Measurements from ENCODE around the gene WNT7B. TPM values are rescaled to one million over a fixed set of nuclear protein-coding genes. Genes with fewer than 3 reads are reported as not detected.

Gene WNT7B
- total RNA-seq, 1 experiment from 2014 or later = 0.33 TPM

GRCh38 chr22:45887202-45888131 lies 89.5 kb downstream of the WNT7B start:
- Mint-ChIP-seq H3K27me3 (ENCODE audit: low read depth) (peaks cover 2% of the 10 kb centered on the region), H3K4me3 (no peak overlapping the region), H3K27ac (no peak overlapping the region), H3K4me1 (no peaks in the 10 kb centered on the region), H3K9me3 (no peaks in the 10 kb centered on the region), H3K36me3 (no peaks in the 10 kb centered on the region)
- CTCF ChIA-PET = no interaction called here
- POLR2A ChIA-PET = no interaction called here
- DNase-seq (ENCODE audit: low spot score) = peak; percentile 6
- ATAC-seq = no peak
- TF ChIP-seq, protein P1, sequence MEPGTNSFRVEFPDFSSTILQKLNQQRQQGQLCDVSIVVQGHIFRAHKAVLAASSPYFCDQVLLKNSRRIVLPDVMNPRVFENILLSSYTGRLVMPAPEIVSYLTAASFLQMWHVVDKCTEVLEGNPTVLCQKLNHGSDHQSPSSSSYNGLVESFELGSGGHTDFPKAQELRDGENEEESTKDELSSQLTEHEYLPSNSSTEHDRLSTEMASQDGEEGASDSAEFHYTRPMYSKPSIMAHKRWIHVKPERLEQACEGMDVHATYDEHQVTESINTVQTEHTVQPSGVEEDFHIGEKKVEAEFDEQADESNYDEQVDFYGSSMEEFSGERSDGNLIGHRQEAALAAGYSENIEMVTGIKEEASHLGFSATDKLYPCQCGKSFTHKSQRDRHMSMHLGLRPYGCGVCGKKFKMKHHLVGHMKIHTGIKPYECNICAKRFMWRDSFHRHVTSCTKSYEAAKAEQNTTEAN (CRISPR knock-in tag; IDR thresholded peaks at IDR 0.05) = peak; percentile 73
- TF ChIP-seq ZNF232 (CRISPR knock-in tag; IDR thresholded peaks at IDR 0.05) = no peak

DNA sequence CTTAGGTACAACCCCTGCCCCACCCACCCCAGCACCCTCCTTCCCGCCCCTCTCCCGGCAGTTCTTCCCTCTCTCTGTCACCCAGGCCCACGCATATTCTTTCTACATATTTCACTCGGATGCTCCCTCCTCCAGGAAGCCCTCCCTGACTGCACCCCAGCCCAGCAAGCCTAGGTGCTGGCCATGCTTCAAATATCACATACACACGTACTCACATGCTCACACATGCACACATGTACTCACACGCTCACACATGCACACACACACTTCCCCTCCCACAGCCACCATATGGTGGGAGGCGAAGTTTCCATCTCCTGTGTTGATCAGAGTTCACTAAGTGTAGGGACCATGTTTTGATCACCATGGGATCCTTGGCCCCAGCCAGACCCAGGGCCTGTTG lies 90.4 kb downstream of the WNT7B start:
- Mint-ChIP-seq H3K4me3 (no peak overlapping the region), H3K27ac (no peak overlapping the region), H3K4me1 (no peaks in the 10 kb centered on the region), H3K9me3 (no peaks in the 10 kb centered on the region), H3K27me3 (ENCODE audit: low read depth) (peaks cover 11% of the 10 kb centered on the region), H3K36me3 (no peaks in the 10 kb centered on the region)
- DNase-seq (ENCODE audit: low spot score) (no peak), ATAC-seq (no peak)
- TF ChIP-seq GTF2I (CRISPR knock-in tag; conservative IDR thresholded peaks at IDR 0.05) (no peak), ZNF232 (CRISPR knock-in tag; IDR thresholded peaks at IDR 0.05) (no peak), E2F4 (CRISPR knock-in tag; IDR thresholded peaks at IDR 0.05; ENCODE audit: borderline replicate concordance, low read depth) (no peak), NFE2L1 (CRISPR knock-in tag; IDR thresholded peaks at IDR 0.05) (no peak), JAZF1 (CRISPR knock-in tag; IDR thresholded peaks at IDR 0.05) (no peak), GABPB1 (CRISPR knock-in tag; IDR thresholded peaks at IDR 0.05) (no peak), ZNF423 (CRISPR knock-in tag; IDR thresholded peaks at IDR 0.05) (no peak), ZNF138 (CRISPR knock-in tag; conservative IDR thresholded peaks at IDR 0.05) (no peak), FOXJ3 (CRISPR knock-in tag; IDR thresholded peaks at IDR 0.05; ENCODE audit: borderline replicate concordance) (no peak), ELF4 (CRISPR knock-in tag; IDR thresholded peaks at IDR 0.05; ENCODE audit: low read depth) (no peak), NR2C2 (CRISPR knock-in tag; IDR thresholded peaks at IDR 0.05) (no peak), ZNF396 (CRISPR knock-in tag; IDR thresholded peaks at IDR 0.05; ENCODE audit: borderline replicate concordance) (no peak), CREB1 (CRISPR knock-in tag; IDR thresholded peaks at IDR 0.05) (no peak), PRRX2 (CRISPR knock-in tag; IDR thresholded peaks at IDR 0.05) (no peak), ZBTB21 (CRISPR knock-in tag; IDR thresholded peaks at IDR 0.05; ENCODE audit: borderline replicate concordance) (no peak)
- TF ChIP-seq, protein P2, sequence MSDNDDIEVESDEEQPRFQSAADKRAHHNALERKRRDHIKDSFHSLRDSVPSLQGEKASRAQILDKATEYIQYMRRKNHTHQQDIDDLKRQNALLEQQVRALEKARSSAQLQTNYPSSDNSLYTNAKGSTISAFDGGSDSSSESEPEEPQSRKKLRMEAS (CRISPR knock-in tag; IDR thresholded peaks at IDR 0.05) = no peak
- TF ChIP-seq, protein P3, sequence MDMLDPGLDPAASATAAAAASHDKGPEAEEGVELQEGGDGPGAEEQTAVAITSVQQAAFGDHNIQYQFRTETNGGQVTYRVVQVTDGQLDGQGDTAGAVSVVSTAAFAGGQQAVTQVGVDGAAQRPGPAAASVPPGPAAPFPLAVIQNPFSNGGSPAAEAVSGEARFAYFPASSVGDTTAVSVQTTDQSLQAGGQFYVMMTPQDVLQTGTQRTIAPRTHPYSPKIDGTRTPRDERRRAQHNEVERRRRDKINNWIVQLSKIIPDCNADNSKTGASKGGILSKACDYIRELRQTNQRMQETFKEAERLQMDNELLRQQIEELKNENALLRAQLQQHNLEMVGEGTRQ (CRISPR knock-in tag; IDR thresholded peaks at IDR 0.05) = no peak
- TF ChIP-seq, protein P4, sequence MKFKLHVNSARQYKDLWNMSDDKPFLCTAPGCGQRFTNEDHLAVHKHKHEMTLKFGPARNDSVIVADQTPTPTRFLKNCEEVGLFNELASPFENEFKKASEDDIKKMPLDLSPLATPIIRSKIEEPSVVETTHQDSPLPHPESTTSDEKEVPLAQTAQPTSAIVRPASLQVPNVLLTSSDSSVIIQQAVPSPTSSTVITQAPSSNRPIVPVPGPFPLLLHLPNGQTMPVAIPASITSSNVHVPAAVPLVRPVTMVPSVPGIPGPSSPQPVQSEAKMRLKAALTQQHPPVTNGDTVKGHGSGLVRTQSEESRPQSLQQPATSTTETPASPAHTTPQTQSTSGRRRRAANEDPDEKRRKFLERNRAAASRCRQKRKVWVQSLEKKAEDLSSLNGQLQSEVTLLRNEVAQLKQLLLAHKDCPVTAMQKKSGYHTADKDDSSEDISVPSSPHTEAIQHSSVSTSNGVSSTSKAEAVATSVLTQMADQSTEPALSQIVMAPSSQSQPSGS (CRISPR knock-in tag; IDR thresholded peaks at IDR 0.05; ENCODE audit: borderline replicate concordance, low read depth) = no peak
- ChIA-PET POLR2A (no interaction called here), CTCF (no interaction called here)
